HG03442 (cell line): ENCODE measurements around the gene SPTLC3.

Experiments
- ATAC-seq: cut with Tn5 transposase; IDR thresholded peaks from one replicate; pipeline ENCODE4 v1.9.1; 2021; ENCODE audit warnings: mild to moderate bottlenecking, moderate library complexity; ENCODE audit not compliant: unreplicated experiment

The SPTLC3 gene

DNA sequence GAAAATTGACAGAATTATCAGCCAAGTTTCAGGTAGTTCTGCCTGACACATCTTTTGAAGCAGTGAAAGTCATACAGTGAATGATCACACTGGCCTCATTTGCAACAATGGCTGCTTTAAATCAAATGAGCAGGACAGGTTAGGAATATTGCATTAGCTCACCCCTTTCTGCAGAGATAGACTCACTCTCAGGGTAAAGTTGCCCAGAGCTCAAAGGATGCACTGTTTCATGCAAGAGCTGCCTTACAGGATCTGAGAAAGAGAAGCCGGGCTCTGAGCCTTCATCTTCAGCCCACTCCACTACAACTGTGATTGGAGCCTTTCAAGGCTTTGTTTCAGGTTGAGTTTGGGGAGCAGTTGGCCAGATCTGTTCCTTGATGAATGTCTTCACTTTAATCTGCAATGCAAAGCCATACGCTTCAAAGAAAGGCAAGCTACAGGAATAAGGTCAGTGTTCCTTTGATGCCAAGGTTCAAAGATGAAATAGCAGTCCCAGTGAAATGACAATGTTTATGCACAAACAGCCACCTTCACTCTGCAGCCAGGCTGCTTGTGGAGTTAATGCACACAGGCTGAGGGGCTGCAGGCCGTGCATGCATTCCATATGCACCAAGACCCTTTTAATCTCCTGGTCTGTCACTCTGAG, 121.4 kb downstream of the SPTLC3 start:
- no peak for ATAC-seq

DNA sequence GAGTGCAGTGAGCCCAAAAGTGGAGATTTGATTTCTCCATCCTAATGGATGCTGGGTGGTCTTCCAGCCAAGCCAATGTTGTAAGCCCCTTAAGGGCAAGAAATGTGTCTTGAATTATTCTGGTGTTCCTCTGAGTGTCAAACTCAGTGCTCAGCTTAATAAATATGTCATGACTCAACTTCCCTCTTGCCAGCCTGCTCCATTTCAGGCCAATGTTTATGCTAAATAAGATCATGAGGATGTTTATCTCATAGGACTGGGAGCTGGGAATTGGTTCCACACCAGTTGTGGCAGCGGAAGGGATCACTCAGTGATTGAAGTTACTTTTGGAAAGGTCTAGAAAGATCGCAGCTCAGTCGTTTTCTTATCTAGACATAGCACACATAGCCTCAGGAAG, 121.9 kb downstream of the SPTLC3 start:
- ATAC-seq, result no peak

DNA sequence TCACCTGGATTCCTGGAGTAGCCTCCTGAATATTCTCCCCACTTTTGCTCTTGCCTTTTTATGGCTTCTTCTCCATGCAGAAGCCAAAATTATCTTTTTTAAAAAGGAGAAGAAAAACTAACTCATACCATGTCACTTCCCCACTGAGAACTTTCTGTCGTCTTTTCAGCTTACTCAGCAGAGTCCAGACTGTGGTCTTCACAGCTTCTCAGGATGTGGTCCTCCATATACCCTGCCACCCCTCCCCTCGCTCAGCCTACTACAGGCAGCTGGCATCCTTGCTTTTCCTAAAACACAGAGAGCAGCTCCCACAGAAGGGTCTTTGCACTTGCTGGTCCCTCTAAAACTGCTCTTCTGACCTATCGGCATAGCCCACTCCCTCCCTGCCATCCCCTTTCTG, 122.9 kb downstream of the SPTLC3 start:
- no peak for ATAC-seq

DNA sequence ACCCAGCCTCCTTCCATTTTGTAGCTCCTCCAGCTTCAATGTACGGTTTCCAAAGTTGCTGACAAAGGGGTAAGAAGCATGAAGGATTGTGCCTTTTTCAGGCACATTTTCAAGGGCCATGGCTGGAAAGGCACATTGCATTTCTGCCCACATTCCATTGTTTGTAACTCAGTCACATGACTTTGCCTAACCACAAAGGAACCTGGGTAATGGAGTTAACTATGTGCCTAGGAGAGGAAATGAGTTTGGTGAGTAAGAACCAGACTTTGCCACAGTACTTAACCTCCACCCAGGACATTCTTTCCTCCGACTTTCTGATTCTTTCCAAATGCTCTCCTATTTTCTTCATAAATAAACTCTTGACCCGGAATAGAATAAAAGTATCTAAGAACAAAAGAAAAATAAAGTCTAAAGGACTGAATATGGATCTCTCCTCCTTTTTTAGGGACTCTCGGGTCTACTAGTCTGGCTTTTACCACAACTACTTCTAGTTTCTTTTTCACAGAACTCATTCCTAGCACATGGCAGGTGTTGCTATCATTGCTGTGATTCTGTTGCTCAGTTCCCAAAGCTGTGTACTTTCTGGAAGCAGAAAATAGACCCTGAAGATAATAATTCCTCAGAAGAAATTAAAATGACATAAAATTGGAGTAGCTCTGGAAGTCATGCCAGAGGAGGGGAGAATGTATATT, 130.8 kb downstream of the SPTLC3 start:
- ATAC-seq, result no peak

DNA sequence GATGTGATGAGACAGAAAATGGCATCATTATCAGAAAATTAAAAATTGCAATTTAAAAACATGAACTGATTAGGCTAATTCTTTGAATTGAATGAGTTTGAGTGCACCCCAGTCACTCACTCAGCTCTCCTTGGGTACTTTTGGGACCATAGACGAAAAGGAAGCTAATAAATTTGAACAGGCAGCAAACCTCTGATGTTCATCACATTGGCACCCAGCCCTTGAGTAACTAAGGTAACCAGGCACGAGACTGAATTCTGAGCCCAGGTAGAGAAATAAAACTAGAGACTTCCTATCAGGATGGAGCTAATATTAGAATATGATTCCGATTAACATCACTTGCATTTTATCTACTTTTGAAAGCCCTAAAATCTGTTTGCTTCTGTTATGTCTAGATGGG, 131.4 kb downstream of the SPTLC3 start:
- ATAC-seq, result no peak

DNA sequence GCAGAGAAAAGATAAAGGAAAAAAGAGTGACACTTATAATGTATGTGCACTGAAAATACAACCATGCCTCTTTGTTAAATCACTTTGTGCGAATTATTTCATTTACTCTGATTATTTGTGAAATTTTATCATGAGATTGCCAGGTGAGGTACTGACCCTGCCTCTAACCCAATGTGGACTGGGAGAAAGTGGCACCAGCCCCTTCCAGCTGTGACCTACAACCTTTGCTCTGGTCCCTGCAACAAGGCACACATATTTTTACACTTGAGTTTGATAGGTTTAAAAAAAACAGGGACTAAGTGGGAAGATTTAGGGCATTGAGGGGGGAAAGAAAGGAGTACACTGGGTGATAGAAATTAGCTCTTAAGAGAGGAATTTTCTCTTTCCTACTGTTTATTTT, 132.0 kb downstream of the SPTLC3 start:
- ATAC-seq, result no peak

DNA sequence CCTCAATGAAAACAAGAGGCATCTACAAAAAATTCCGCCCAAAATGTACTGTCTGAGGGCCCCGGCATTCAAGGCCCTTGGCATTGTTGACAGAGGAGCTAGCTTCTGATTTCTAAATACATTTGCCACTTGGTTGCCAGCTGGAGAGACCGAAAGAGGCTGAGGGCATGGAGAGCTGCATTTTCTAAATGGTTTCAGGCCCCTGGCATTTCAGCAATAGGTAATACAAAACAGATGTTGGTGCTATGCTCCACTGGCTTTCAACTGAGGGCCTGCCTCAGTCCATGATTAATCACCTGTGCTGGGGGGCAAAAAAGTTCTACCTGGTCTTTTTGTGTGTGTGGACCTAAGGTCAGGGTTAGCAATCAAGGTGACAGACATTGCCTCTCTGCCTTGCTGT, 132.8 kb downstream of the SPTLC3 start:
- no peak for ATAC-seq

DNA sequence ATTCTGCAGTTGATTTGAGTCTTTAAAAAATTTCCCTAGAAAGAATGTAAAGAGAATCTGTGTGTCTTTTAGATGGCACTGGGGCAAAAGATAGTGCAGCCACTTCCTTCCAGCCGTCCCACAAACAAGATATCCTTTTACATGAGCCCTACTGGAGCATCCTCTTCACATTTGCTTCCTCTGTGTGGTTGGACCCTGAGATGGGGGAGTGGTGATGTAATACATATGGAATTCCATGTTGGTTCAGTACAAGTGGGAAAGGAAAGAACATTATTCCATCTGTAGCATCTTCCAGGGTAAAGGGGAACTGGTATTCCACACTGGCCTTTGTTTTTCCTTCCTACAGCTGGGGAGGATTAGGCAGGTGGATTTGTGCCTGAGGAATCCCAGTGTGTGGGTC, 133.4 kb downstream of the SPTLC3 start:
- no peak for ATAC-seq

DNA sequence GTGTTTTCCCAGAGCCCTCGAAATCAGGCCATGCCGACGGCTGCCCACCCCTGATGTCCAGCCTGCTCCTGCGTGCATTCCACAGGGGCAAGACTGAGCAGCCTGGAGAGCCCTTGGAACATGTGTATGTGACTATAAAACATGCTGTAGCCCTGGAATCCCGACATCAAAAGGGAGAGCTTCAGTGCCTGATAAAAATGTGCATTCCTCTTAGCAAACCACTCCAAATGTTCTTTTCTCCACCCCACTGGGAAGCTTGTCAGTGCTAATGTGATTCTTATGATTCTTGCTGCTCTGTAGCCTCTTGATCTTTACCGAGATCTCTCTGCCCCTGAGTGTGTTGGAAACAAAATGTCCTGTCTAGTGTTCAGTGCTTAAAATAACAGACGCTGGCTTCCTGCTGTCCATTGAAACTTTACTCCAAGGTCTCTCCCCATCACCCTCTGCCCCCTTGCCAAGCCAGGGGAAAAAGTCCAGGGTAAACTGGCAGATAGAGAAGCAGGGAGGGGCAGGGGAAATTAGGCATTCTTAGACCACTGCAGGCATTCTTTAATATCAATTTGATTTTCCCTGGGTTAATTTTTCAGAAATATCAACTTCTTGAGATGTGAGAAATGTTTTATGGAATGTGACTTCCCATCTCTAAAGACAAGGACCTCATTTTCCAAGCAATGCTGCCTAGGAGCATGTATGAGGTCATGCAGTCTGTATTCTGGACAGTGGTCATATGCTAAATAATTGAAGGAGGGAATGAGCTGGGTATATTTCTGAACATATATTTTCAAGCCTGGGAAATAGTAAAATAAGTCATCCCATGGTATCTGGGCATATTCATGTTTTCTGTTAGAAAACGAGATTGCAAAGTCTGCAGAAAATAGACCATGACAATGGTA, 138.5 kb downstream of the SPTLC3 start:
- no peak for ATAC-seq

DNA sequence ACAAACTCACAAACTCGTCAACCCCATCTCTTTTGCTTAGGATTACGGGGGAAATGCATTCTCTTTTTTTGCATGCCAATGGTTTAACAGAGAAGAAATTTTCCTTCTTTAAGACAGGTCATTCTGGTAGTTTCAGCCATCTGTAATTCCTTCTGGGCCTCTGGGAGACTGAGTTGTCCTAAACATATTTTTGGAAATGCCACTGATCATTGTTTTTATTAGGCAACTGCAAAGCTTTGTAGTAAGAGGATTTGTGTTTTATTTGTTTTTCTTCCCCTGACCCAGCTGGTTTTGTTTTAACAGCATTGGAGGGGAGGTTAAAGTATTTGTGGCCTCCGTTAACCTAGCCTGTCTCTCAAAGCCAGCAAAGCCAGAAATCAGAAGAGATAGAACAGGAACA, 139.2 kb downstream of the SPTLC3 start:
- ATAC-seq, result no peak

DNA sequence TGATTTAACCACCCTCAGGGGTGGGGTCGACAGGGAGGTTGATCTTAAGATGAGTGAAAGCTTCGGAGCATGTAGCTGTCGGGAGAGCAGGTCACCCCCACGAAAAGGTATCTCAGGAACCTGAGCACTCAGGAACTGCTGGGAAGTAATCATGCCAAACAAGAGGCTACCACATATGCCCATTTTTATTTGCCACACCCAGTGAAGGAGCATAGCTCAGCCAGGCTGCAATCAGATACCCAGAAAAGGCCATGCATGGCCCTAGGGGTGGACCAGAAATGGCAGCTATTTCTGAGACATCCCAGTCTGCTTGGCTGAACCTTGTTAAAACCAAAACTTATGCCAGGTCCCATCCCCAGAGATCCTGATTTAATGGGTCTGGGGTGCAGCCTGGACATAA, 139.6 kb downstream of the SPTLC3 start:
- no peak for ATAC-seq

DNA sequence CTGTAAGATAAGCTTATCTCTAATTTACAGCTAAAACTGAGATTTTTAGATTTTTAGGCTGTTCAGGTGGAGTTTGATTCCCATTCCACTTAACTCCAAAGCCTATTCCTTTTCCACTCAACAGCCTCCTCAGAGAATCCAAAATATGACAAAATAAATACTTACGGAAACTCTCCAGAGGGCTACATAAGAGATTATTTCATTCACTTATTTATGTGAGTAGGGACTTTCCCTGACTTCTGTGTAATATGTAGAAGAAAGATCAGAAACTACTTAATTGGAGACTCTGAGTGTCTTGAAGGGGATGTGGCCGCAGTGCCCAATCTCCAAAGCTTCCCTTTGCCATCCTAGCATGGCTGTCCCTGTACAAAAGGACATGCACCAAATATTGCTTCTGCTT, 140.2 kb downstream of the SPTLC3 start:
- no peak for ATAC-seq

DNA sequence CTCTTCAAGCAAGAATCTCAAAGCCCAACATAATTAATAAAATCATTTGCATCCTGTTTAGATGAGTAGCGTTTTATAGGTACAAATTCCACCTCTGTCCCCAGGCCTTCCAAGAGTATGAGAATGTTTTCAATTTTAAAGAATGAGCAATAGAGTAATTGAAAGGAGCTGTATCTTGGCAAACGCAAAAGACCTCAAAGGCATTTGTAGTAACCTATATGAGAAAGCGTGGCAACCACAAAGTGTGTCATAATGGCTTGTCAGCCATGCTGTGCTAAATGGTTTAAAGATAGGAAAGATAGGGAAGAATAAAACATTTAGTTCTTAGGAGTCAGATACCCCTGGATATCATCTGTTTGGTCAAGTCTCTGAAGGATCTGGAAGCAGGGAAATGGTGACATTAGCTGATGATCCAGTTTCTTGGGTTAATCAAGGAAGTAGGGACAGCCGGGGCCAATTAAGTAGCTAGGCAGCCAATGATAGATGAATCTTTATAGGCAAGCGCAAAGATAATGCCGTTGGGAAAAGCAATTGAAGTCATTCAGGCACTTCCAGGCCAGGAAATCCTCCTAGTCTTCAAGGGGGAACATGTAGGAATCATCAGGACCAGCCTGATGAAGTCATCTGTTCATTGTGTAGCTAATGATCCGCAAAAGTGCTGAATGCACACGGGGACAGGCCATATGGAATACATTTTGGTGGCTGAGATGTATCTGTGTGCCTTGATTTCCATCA, 140.8 kb downstream of the SPTLC3 start:
- no peak for ATAC-seq

DNA sequence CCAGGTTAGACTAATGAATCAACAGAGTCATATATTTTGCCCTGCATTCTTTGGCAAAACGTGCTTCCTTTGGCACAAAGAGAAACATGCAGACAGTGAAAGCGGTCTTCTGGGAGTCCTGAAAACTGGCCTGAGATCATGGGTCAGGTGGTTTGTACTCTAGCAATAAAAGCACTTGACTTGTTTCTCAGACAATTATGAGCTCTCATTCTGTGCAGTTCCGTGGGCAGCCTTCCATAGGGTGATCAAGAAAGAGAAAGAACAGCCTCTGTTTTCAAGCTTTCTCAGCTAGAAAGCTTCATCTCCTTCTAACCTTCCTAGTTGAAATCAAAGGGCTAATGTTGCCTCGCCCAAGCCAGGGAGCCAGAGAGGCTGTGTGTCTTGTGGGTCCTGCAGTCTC, 149.6 kb downstream of the SPTLC3 start:
- ATAC-seq, result no peak

DNA sequence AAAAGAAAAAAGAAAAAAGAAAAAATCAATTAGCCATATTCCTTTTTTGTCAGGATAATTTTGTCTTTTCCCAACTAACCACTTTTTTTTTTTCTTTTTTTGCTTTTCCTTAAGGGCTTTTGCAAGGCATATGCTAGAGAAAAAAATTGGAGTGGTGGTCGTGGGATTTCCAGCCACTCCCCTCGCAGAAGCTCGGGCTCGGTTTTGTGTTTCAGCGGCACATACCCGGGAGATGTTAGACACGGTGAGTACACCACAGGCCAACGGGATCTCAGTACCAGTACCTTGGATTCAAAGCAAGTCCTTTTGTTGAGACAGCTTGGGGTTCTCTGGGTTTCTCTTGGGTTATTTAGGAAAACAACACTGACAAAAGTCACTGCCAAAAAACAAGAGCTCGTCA, 151.1 kb downstream of the SPTLC3 start:
- ATAC-seq, result no peak

DNA sequence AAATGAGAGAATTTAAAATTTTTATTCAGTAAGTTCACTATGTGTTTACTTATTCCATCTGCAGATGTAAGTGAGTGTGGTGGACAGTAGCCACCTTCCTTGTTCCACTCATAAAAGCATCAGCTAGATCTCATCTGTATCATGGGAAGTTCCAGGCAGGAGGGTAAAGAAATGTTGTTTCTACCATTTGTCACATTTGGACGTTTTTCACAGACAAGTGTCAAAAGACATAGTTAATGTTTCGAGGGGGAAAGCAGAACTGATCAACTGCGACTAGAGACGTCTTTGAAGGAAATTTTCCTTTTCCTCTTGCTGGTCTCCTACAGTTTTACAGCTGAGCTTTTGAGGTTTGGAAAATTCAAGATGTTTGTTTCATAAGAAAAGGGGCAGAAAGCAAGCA, 156.4 kb downstream of the SPTLC3 start:
- no peak for ATAC-seq

DNA sequence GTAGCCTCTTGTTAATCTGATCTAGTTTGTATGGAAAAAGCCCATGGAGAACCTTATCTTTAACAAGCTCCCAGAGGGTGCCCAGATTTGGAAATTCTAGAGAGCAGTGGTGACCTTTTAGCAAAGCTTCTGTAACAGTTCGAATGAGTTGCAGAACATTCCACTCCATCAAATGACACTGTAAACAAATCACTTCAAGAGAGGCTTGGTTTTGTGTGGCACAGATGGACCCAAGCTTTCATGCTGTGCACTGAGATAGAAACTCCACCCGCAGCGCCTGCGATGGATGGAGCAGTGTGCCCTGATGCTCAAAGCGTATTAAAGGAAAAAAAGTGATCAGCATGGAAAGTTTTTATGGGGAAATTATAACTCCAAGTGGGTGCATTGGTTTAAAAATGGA, 157.2 kb downstream of the SPTLC3 start:
- ATAC-seq, result no peak

DNA sequence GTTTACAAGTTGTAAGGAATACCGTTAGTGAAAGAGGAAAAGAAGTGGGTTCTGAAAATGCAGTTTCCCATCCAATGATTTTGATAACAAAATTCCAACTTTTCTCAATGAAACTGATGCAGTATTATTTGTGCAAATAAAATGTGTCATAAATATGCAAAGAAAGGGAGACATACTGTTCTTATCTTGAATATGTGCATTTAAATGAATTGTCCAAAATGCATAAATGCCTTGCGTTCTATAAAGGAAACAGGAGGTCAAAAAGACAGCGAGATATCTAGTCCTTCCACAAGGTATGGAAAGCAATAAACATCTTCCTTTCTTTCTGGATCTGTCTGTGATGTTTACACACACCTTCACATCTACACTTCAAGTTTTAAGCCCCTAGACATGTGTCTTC, 157.7 kb downstream of the SPTLC3 start:
- ATAC-seq, result no peak

DNA sequence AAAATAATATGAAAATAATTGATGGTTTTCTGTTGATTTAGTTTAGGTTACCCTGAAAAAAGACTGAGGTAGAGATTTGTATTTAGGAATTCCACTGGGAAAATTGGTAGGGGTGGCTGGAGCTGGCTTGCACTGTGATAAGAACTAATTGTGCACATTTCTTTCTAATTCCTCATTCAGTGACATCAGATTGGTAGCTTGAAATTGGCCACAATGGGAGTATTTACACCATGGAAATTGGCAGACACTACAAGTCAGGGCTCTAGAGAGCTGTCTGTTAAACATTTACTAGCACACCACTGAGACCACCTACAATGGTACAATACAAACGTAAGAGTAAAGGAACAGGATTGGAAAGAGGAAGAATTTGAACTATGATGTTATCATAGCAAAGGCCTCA, 160.3 kb downstream of the SPTLC3 start:
- ATAC-seq, result no peak

DNA sequence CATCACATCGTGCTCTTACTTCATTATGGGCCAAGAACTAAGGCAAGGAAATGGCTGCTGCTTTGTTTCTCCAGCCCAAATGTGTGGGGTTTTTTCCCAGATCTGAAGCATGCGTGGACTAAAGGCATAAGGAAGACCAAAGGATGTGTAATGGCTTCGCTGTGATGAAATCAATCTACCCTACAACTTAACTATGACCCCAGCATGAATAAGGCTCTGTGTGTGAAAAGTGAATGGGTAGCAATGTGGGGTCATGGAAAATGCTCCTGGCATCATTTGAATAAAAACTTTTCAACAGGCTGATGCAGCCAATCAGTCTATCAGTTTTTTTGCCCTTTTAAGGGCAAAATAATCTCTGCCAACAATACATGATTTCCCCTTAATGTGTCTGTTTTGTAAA, 162.0 kb downstream of the SPTLC3 start:
- no peak for ATAC-seq

DNA sequence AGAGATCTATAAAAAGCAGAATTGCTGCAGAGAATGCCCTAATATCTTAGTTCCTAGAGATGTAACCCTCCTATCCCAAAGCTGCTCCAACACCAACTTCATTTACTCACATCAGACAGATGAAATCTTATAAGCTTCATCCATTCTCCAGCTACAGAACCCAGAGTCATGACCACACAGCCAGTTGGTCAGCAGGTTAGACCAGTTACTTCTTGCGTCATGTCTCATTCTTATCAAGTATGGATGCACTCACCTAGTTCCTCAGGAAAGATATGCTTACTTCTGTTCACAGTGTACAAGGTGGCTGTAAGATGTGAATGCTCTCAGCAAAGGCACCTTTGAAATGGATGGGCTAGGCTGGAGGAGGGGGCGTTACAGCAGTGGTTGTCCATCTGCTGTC, 164.4 kb downstream of the SPTLC3 start:
- ATAC-seq, result no peak
